DOHH2 (cell line): ENCODE measurements around the gene DCXR.

Source experiments
- H3F3A ChIP-seq: fragments of 200-600 bp; sonication (generic), shearing (Covaris generic); 2 replicates; pipeline ENCODE4 v1.6.0; 2016; ENCODE audit warnings: antibody characterized with exemption, mild to moderate bottlenecking; ENCODE audit not compliant: control insufficient read depth, insufficient read depth
- H3K27ac ChIP-seq: fragments of 200-600 bp; sonication (generic); 2 replicates; pipeline ENCODE4 v1.5.1; 2014; ENCODE audit warnings: low read depth, mild to moderate bottlenecking, low read length, moderate library complexity
- H3K27me3 ChIP-seq: fragments of 200-600 bp; sonication (generic); 2 replicates; pipeline ENCODE4 v1.6.1; 2014; ENCODE audit warnings: mild to moderate bottlenecking, low read length, mixed read lengths; ENCODE audit not compliant: control insufficient read depth
- H3K36me3 ChIP-seq: fragments of 200-600 bp; sonication (generic); 2 replicates; pipeline ENCODE4 v1.6.1; 2014; ENCODE audit warnings: mild to moderate bottlenecking, low read length, moderate library complexity, mixed read lengths; ENCODE audit not compliant: control insufficient read depth
- H3K4me1 ChIP-seq: fragments of 200-600 bp; sonication (generic); 2 replicates; pipeline ENCODE4 v1.6.1; 2014; ENCODE audit warnings: mild to moderate bottlenecking, low read length, mixed read lengths; ENCODE audit not compliant: control insufficient read depth
- H3K4me2 ChIP-seq: fragments of 200-600 bp; sonication (generic); 2 replicates; pipeline ENCODE4 v1.6.0; 2014; ENCODE audit warnings: mild to moderate bottlenecking, low read length, moderate library complexity
- H3K4me3 ChIP-seq: fragments of 200-600 bp; sonication (generic); 2 replicates; pipeline ENCODE4 v1.5.1; 2014; ENCODE audit warnings: mild to moderate bottlenecking, low read length, mixed read lengths
- H3K79me2 ChIP-seq: fragments of 200-600 bp; sonication (generic); 2 replicates; pipeline ENCODE4 v1.6.1; 2014; ENCODE audit warnings: mild to moderate bottlenecking, low read length, mixed read lengths; ENCODE audit not compliant: control insufficient read depth
- H3K9me2 ChIP-seq: fragments of 200-600 bp; sonication (generic); replicated peaks from 2 replicates; pipeline ENCODE4 v1.6.1; 2014; ENCODE audit warnings: mild to moderate bottlenecking, low read length, mixed read lengths; ENCODE audit not compliant: control insufficient read depth
- H3K9me3 ChIP-seq: fragments of 200-600 bp; sonication (generic); 2 replicates; pipeline ENCODE4 v1.6.1; 2014; ENCODE audit warnings: antibody characterized with exemption, low read length, mixed read lengths; ENCODE audit not compliant: control insufficient read depth, insufficient read depth
- H4K20me1 ChIP-seq: fragments of 200-600 bp; sonication (generic); 2 replicates; pipeline ENCODE4 v1.6.0; 2014; ENCODE audit warnings: low read depth, mild to moderate bottlenecking, antibody characterized with exemption, low read length, moderate library complexity; ENCODE audit not compliant: control insufficient read depth, insufficient read depth
- CTCF ChIP-seq: fragments of 200-600 bp; sonication (generic); IDR thresholded peaks from one replicate; pipeline ENCODE4 v1.5.1; 2014; ENCODE audit warnings: antibody characterized with exemption, mild to moderate bottlenecking, low read depth, low read length; ENCODE audit not compliant: poor library complexity, severe bottlenecking
- EZH2phosphoT487 ChIP-seq: fragments of 200-600 bp; sonication (generic); IDR thresholded peaks from 2 replicates; pipeline ENCODE4 v1.6.1; 2017; ENCODE audit warnings: borderline replicate concordance, mild to moderate bottlenecking, antibody characterized with exemption, low read length, moderate library complexity, mixed read lengths

Gene DCXR

GRCh38 chr17:82006468-82007227 lies 30.8 kb downstream of the DCXR start:
- Histone ChIP-seq H3K4me3 (no peak overlapping the region), H3F3A (no peaks in the 10 kb centered on the region), H3K4me1 (no peaks in the 10 kb centered on the region), H3K9me2 (no peaks in the 10 kb centered on the region), H3K27me3 (no peaks in the 10 kb centered on the region), H3K9me3 (no peaks in the 10 kb centered on the region), H3K36me3 (no peaks in the 10 kb centered on the region), H3K4me2 (no peak overlapping the region), H3K27ac (no peak overlapping the region), H3K79me2 (no peaks in the 10 kb centered on the region), H4K20me1 (no peaks in the 10 kb centered on the region)
- TF ChIP-seq CTCF, result no peak
- TF ChIP-seq EZH2phosphoT487, result no peak

- no peaks in the 10 kb centered on the region for H3K79me2 ChIP-seq
- no peaks in the 10 kb centered on the region for H3K9me2 ChIP-seq
- H3K4me2 ChIP-seq, result no peak overlapping the region
- no peaks in the 10 kb centered on the region for H3K36me3 ChIP-seq
- no peak overlapping the region for H3K27ac ChIP-seq
- no peaks in the 10 kb centered on the region for H3K27me3 ChIP-seq
- no peaks in the 10 kb centered on the region for H3F3A ChIP-seq
- no peaks in the 10 kb centered on the region for H3K9me3 ChIP-seq
- no peaks in the 10 kb centered on the region for H3K4me1 ChIP-seq
- no peak overlapping the region for H3K4me3 ChIP-seq
- no peak for TF ChIP-seq CTCF
- no peak for TF ChIP-seq EZH2phosphoT487
- H4K20me1 ChIP-seq, result no peaks in the 10 kb centered on the region
These were observed 31.7 kb downstream of the DCXR start for GRCh38 chr17:82005701-82006348.

- H3K4me1 ChIP-seq, result no peaks in the 10 kb centered on the region
- H3K4me2 ChIP-seq, result no peak overlapping the region
- no peaks in the 10 kb centered on the region for H3K9me2 ChIP-seq
- no peaks in the 10 kb centered on the region for H3K9me3 ChIP-seq
- H4K20me1 ChIP-seq, result no peaks in the 10 kb centered on the region
- no peak for TF ChIP-seq CTCF
- TF ChIP-seq EZH2phosphoT487, result no peak
- no peak overlapping the region for H3K4me3 ChIP-seq
- no peaks in the 10 kb centered on the region for H3F3A ChIP-seq
- H3K36me3 ChIP-seq, result no peaks in the 10 kb centered on the region
- no peak overlapping the region for H3K27ac ChIP-seq
- no peaks in the 10 kb centered on the region for H3K27me3 ChIP-seq
- H3K79me2 ChIP-seq, result no peaks in the 10 kb centered on the region
These were observed 32.7 kb downstream of the DCXR start for GRCh38 chr17:82004517-82005455.
